ENCODE measurements around the gene CCDC124. TPM values are rescaled to one million over a fixed set of nuclear protein-coding genes. Genes with fewer than 3 reads are reported as not detected.
A peak's percentile ranks its signal among the peaks of the same experiment; 100 is the strongest.

The CCDC124 gene
- polyA plus RNA-seq, 3 donors: 29.7 to 66.3 (median 29.7) TPM

- H4K20me1 ChIP-seq (ENCODE audit: insufficient read depth, low read length): no peaks in the 10 kb centered on the region
- peak overlapping the region; percentile 49 to 78 (median 72) for H3K4me3 ChIP-seq (replicated peaks in 1 of 3; ENCODE audit: low read depth in 2 of 3, low read length in 3 of 3)
- Mint-ChIP-seq H3K27ac (peak overlapping the region; percentile 92 to 99 (median 97)), H3K4me3 (peak overlapping the region; percentile 82 to 95), H3K27me3 (ENCODE audit: low read depth in 3 of 3) (peaks cover 8 to 11% (median 10%) of the 10 kb centered on the region in 3 donors), H3K9me3 (peaks cover 0 to 2% (median 0%) of the 10 kb centered on the region in 7 donors), H3K4me1 (peaks cover 20% of the 10 kb centered on the region), H3K36me3 (peaks cover 11 to 21% of the 10 kb centered on the region in 2 donors)
- no peaks in the 10 kb centered on the region for H3K9me3 ChIP-seq (replicated peaks in 1 of 2; ENCODE audit: control insufficient read depth in 1 of 2, insufficient read depth in 1 of 2, low read length in 2 of 2)
- intact Hi-C loops (cut with micrococcal nuclease): loop anchor here in 1 of 2 donors (2.0 kb wide), 1 partner anchor 75 kb away; the partner anchor contains the start of gene RPL18A
- peaks cover 2 to 7% of the 10 kb centered on the region in 2 donors for H3K36me3 ChIP-seq (replicated peaks in 1 of 2; ENCODE audit: control insufficient read depth in 1 of 2, insufficient read depth in 2 of 2, low read length in 2 of 2)
- H3K27ac ChIP-seq (ENCODE audit: low read depth in 1 of 2, low read length in 2 of 2): peak overlapping the region; percentile 57 to 96
- H3K27me3 ChIP-seq (ENCODE audit: control insufficient read depth in 2 of 2, insufficient read depth in 2 of 2, low read length in 2 of 2): peaks cover 0 to 6% of the 10 kb centered on the region in 2 donors
- H3K4me1 ChIP-seq (ENCODE audit: control insufficient read depth in 1 of 2, insufficient read depth in 2 of 2, low read length in 2 of 2): peaks cover 15 to 21% of the 10 kb centered on the region in 2 donors
- WGBS (ENCODE audit: insufficient coverage): 13% methylated on average over 13 of the region's 19 CpGs
- H3K4me2 ChIP-seq (replicated peaks; ENCODE audit: extremely low read depth, low read length, poor library complexity, severe bottlenecking): peak overlapping the region; percentile 90
- no peak for DNase-seq
- peak overlapping the region; percentile 83 for H2AFZ ChIP-seq (ENCODE audit: insufficient read depth, low read depth, low read length, poor library complexity, severe bottlenecking)
- TF ChIP-seq CTCF (IDR thresholded peaks at IDR 0.05): no peak
- H3K79me2 ChIP-seq (ENCODE audit: insufficient read depth, low read length): peaks cover 9% of the 10 kb centered on the region
- H3K9ac ChIP-seq (ENCODE audit: insufficient read depth, low read length, poor library complexity, severe bottlenecking): peak overlapping the region; percentile 77
These were observed 757 bp downstream of the CCDC124 start for GRCh38 chr19:17933414-17934129.

GRCh38 chr19:17936379-17936778 lies 3.6 kb downstream of the CCDC124 start:
- Histone ChIP-seq H3K4me2 (replicated peaks; ENCODE audit: extremely low read depth, low read length, poor library complexity, severe bottlenecking) (no peak overlapping the region), H2AFZ (ENCODE audit: insufficient read depth, low read depth, low read length, poor library complexity, severe bottlenecking) (no peak overlapping the region), H3K4me1 (ENCODE audit: control insufficient read depth in 1 of 2, insufficient read depth in 2 of 2, low read length in 2 of 2) (peaks cover 15 to 21% of the 10 kb centered on the region in 2 donors), H3K27me3 (ENCODE audit: control insufficient read depth in 2 of 2, insufficient read depth in 2 of 2, low read length in 2 of 2) (peaks cover 0 to 6% of the 10 kb centered on the region in 2 donors), H3K4me3 (replicated peaks in 1 of 3; ENCODE audit: low read depth in 2 of 3, low read length in 3 of 3) (no peak overlapping the region), H4K20me1 (ENCODE audit: insufficient read depth, low read length) (no peaks in the 10 kb centered on the region), H3K9me3 (replicated peaks in 1 of 2; ENCODE audit: control insufficient read depth in 1 of 2, insufficient read depth in 1 of 2, low read length in 2 of 2) (no peaks in the 10 kb centered on the region), H3K36me3 (replicated peaks in 1 of 2; ENCODE audit: control insufficient read depth in 1 of 2, insufficient read depth in 2 of 2, low read length in 2 of 2) (peaks cover 4 to 14% of the 10 kb centered on the region in 2 donors), H3K79me2 (ENCODE audit: insufficient read depth, low read length) (peaks cover 9% of the 10 kb centered on the region), H3K27ac (ENCODE audit: low read depth in 1 of 2, low read length in 2 of 2) (no peak overlapping the region), H3K9ac (ENCODE audit: insufficient read depth, low read length, poor library complexity, severe bottlenecking) (no peak overlapping the region)
- H3K9me3 Mint-ChIP-seq: peaks cover 0 to 2% (median 0%) of the 10 kb centered on the region in 7 donors
- peaks cover 20 to 50% of the 10 kb centered on the region in 2 donors for H3K36me3 Mint-ChIP-seq
- intact Hi-C loops (cut with micrococcal nuclease): loop anchor here in 1 of 2 donors (5.0 kb wide), 1 partner anchor 121 kb away; no protein-coding TSS in a partner anchor
- WGBS (ENCODE audit: insufficient coverage): 95% methylated on average over 16 of the region's 21 CpGs
- H3K4me3 Mint-ChIP-seq: no peak overlapping the region
- peaks cover 5 to 6% (median 5%) of the 10 kb centered on the region in 3 donors for H3K27me3 Mint-ChIP-seq (ENCODE audit: low read depth in 3 of 3)
- no peak overlapping the region for H3K27ac Mint-ChIP-seq
- TF ChIP-seq CTCF (IDR thresholded peaks at IDR 0.05): no peak
- peaks cover 20% of the 10 kb centered on the region for H3K4me1 Mint-ChIP-seq
- no peak for DNase-seq

Measured in CD14-positive monocyte (primary cell).